ENCODE measurements around the gene TMEM17. TPM values are rescaled to one million over a fixed set of nuclear protein-coding genes. Genes with fewer than 3 reads are reported as not detected.
A peak's percentile ranks its signal among the peaks of the same experiment; 100 is the strongest.

TMEM17 gene
- total and polyA plus RNA-seq, 2 of the 13 experiments (the other 11 are each of a cell fraction or from before 2014, with no cell fraction given) = 0.22 to 0.50 TPM

DNA sequence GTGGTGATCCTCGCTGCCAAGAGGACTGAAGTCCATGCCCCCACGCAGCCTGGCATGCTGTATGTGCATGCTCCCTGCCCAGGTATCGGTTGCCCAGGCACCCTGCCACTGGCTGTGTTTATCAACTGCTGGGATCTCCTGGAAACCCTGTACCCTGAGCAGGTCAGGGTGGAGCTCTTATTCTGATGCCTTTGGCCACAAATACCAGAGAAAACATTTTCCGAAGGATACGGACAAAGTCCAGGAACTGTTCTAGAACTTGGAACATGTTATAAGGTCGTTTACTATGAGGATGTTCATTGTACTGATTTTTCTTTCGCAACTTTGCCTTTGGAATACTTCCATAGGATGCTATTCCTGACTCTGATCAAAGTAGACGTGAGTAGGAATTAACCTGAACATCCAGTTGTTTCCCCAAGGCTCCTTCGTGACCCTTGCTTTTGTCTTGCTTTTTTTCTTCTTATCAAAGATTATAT, 55.2 kb downstream of the TMEM17 start (continued):
- 0 out of 2 replicates have a peak, but pooled peaks have one; percentile 26 for TF ChIP-seq FOXK1 (CRISPR knock-in tag; IDR thresholded peaks at IDR 0.05; ENCODE audit: borderline replicate concordance, low read depth)
- TF ChIP-seq GFI1 (CRISPR knock-in tag; IDR thresholded peaks at IDR 0.05; ENCODE audit: borderline replicate concordance) = peak; percentile 91
- TF ChIP-seq, protein P1, sequence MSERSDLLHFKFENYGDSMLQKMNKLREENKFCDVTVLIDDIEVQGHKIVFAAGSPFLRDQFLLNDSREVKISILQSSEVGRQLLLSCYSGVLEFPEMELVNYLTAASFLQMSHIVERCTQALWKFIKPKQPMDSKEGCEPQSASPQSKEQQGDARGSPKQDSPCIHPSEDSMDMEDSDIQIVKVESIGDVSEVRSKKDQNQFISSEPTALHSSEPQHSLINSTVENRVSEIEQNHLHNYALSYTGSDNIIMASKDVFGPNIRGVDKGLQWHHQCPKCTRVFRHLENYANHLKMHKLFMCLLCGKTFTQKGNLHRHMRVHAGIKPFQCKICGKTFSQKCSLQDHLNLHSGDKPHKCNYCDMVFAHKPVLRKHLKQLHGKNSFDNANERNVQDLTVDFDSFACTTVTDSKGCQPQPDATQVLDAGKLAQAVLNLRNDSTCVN (CRISPR knock-in tag; IDR thresholded peaks at IDR 0.05; ENCODE audit: borderline replicate concordance) = peak; percentile 97
- TF ChIP-seq RXRA (CRISPR knock-in tag; IDR thresholded peaks at IDR 0.05) = peak; percentile 54; the same call in 1 of the 2 replicates
- TF ChIP-seq, protein P2, sequence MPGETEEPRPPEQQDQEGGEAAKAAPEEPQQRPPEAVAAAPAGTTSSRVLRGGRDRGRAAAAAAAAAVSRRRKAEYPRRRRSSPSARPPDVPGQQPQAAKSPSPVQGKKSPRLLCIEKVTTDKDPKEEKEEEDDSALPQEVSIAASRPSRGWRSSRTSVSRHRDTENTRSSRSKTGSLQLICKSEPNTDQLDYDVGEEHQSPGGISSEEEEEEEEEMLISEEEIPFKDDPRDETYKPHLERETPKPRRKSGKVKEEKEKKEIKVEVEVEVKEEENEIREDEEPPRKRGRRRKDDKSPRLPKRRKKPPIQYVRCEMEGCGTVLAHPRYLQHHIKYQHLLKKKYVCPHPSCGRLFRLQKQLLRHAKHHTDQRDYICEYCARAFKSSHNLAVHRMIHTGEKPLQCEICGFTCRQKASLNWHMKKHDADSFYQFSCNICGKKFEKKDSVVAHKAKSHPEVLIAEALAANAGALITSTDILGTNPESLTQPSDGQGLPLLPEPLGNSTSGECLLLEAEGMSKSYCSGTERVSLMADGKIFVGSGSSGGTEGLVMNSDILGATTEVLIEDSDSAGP (CRISPR knock-in tag; IDR thresholded peaks at IDR 0.05; ENCODE audit: borderline replicate concordance) = peak; percentile 25; the same call in 1 of the 2 replicates
- TF ChIP-seq, protein P3, sequence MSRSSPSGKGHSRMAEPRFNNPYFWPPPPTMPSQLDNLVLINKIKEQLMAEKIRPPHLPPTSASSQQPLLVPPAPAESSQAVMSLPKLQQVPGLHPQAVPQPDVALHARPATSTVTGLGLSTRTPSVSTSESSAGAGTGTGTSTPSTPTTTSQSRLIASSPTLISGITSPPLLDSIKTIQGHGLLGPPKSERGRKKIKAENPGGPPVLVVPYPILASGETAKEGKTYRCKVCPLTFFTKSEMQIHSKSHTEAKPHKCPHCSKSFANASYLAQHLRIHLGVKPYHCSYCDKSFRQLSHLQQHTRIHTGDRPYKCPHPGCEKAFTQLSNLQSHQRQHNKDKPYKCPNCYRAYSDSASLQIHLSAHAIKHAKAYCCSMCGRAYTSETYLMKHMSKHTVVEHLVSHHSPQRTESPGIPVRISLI (CRISPR knock-in tag; IDR thresholded peaks at IDR 0.05; ENCODE audit: borderline replicate concordance) = 0 out of 2 replicates have a peak, but pooled peaks have one; percentile 5
- TF ChIP-seq BCL6 (CRISPR knock-in tag; IDR thresholded peaks at IDR 0.05) = peak; percentile 76
- TF ChIP-seq SRSF9 (IDR thresholded peaks at IDR 0.05; ENCODE audit: borderline replicate concordance, insufficient read depth, low read depth, low read length, poor library complexity, severe bottlenecking) = no peak
- peak; percentile 83 for TF ChIP-seq HDAC2 (CRISPR knock-in tag; IDR thresholded peaks at IDR 0.05)
- TF ChIP-seq, protein P4, sequence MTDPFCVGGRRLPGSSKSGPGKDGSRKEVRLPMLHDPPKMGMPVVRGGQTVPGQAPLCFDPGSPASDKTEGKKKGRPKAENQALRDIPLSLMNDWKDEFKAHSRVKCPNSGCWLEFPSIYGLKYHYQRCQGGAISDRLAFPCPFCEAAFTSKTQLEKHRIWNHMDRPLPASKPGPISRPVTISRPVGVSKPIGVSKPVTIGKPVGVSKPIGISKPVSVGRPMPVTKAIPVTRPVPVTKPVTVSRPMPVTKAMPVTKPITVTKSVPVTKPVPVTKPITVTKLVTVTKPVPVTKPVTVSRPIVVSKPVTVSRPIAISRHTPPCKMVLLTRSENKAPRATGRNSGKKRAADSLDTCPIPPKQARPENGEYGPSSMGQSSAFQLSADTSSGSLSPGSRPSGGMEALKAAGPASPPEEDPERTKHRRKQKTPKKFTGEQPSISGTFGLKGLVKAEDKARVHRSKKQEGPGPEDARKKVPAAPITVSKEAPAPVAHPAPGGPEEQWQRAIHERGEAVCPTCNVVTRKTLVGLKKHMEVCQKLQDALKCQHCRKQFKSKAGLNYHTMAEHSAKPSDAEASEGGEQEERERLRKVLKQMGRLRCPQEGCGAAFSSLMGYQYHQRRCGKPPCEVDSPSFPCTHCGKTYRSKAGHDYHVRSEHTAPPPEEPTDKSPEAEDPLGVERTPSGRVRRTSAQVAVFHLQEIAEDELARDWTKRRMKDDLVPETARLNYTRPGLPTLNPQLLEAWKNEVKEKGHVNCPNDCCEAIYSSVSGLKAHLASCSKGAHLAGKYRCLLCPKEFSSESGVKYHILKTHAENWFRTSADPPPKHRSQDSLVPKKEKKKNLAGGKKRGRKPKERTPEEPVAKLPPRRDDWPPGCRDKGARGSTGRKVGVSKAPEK (CRISPR knock-in tag; IDR thresholded peaks at IDR 0.05; ENCODE audit: borderline replicate concordance) = no peak
- 0 out of 2 replicates have a peak, but pooled peaks have one; percentile 24 for TF ChIP-seq ZNF232 (CRISPR knock-in tag; IDR thresholded peaks at IDR 0.05; ENCODE audit: borderline replicate concordance)
- peak; percentile 61; the same call in 1 of the 2 replicates for TF ChIP-seq DMAP1 (CRISPR knock-in tag; IDR thresholded peaks at IDR 0.05)
- 0 out of 2 replicates have a peak, but pooled peaks have one; percentile 35 for TF ChIP-seq MIER3 (CRISPR knock-in tag; IDR thresholded peaks at IDR 0.05; ENCODE audit: borderline replicate concordance)
- TF ChIP-seq ZNF768 (CRISPR knock-in tag; IDR thresholded peaks at IDR 0.05) = 0 out of 2 replicates have a peak, but pooled peaks have one; percentile 22
- TF ChIP-seq HMGA1 (CRISPR knock-in tag; conservative IDR thresholded peaks at IDR 0.05) = no peak
- TF ChIP-seq HNRNPLL (IDR thresholded peaks at IDR 0.05; ENCODE audit: low read depth, low read length, poor library complexity, severe bottlenecking) = no peak
- peak; percentile 45 for TF ChIP-seq FOXA3 (CRISPR knock-in tag; IDR thresholded peaks at IDR 0.05)
- TF ChIP-seq ZNF556 (CRISPR knock-in tag; IDR thresholded peaks at IDR 0.05; ENCODE audit: borderline replicate concordance) = no peak
- peak; percentile 82 for TF ChIP-seq HNRNPL (IDR thresholded peaks at IDR 0.05; ENCODE audit: low read depth, low read length)
- no peak for TF ChIP-seq CCDC6 (CRISPR knock-in tag; IDR thresholded peaks at IDR 0.05)
- TF ChIP-seq, protein P5, sequence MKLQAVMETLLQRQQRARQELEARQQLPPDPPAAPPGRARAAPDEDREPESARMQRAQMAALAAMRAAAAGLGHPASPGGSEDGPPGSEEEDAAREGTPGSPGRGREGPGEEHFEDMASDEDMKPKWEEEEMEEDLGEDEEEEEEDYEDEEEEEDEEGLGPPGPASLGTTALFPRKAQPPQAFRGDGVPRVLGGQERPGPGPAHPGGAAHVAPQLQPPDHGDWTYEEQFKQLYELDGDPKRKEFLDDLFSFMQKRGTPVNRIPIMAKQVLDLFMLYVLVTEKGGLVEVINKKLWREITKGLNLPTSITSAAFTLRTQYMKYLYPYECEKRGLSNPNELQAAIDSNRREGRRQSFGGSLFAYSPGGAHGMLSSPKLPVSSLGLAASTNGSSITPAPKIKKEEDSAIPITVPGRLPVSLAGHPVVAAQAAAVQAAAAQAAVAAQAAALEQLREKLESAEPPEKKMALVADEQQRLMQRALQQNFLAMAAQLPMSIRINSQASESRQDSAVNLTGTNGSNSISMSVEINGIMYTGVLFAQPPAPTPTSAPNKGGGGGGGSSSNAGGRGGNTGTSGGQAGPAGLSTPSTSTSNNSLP (IDR thresholded peaks at IDR 0.05; ENCODE audit: low read depth, low read length) = peak; percentile 53; the same call in 1 of the 2 replicates
